ENCODE data around the gene PRELID3B.

PRELID3B gene

DNA sequence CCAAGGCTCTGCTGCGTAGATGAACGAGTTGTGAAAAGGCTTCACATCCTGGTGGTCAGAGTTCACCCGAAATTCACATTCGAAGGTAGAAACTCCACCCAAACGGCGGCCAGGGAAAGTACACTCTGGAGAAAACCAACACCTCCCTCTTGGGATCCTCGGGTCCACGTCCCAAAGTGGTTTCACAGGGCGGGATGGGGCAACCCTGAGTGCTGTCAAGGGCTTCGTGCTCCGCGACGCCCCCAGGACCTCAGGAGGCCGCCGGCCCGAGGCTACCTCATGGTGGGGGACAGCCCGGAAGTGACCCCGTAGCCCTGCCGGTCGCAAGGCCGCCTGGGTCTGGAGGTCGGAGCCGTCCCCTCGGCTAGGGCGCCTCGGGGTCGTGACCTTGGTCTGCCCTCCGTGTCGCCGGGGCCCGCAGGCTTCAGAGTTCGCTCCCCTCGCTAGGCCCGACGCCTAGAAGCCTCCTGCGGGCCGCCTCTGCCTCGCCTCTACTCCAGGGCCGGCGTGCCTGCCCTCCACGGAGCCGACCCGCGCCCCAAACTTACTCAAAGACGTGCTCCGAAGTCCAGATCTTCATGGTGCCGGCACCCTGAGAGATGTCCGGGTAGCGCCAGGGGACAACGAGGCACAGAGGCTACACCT is at the start of gene PRELID3B:
Gene PRELID3B (minus strand): TSS at position 636 of the 645 bp plus-strand sequence. CDS start 56 bp downstream, at position 580.
- DNase-seq (ENCODE audit: low read depth): no peak
- peak within 1 kb of the TSS; percentile 79 for H3K4me3 ChIP-seq (ENCODE audit: low read depth, low read length)

DNA sequence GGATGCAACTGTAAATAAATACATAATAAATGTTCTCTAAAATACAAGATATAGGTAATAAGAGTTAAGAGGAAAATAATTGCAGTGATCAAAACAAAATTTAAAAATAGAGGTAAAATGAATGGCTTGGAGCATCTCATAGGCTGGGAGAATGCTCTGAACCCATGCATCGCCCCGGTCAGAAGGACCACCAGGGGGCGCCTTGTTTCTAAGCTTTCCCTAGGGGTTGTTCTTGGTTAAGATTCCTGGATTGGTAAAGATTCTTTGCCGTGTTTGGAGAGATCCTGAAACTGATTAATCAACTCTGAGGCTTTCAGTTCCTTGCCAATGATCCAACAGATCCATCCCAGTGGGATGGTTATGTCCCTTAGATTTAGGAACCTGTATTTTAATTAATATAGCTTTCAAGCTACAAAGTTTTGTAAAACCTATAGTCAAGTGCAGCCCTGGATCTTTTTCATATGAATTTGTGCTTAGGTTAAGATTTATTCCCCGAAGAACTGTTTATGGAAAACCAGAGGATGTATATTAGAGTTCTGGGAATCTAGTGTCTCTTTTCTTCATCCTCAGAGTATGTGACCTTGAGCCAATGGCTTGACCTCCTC is 45.3 kb upstream of the PRELID3B start:
- no peak for DNase-seq (ENCODE audit: low read depth)
- no peak overlapping the region for H3K4me3 ChIP-seq (ENCODE audit: low read depth, low read length)

DNA sequence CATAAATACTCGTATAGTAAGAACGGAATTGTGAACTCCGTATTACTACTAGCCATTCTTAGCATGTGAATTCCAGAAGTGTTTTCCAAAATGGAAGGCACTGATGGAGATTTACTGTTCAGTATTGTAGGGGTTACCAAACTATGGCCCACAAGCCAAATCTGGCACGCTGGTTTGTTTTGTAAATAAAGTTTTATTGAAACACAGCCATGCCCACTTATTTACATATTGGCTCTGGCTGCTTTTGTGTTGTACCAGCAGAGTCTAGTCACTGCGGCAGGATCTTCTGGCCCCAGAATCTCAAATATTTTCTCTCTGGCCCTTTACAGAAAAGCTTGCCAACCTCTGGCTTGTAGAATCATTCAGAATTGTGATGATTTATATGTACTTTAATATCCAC is 44.3 kb upstream of the PRELID3B start:
- no peak for DNase-seq (ENCODE audit: low read depth)
- H3K4me3 ChIP-seq (ENCODE audit: low read depth, low read length): no peak overlapping the region

DNA sequence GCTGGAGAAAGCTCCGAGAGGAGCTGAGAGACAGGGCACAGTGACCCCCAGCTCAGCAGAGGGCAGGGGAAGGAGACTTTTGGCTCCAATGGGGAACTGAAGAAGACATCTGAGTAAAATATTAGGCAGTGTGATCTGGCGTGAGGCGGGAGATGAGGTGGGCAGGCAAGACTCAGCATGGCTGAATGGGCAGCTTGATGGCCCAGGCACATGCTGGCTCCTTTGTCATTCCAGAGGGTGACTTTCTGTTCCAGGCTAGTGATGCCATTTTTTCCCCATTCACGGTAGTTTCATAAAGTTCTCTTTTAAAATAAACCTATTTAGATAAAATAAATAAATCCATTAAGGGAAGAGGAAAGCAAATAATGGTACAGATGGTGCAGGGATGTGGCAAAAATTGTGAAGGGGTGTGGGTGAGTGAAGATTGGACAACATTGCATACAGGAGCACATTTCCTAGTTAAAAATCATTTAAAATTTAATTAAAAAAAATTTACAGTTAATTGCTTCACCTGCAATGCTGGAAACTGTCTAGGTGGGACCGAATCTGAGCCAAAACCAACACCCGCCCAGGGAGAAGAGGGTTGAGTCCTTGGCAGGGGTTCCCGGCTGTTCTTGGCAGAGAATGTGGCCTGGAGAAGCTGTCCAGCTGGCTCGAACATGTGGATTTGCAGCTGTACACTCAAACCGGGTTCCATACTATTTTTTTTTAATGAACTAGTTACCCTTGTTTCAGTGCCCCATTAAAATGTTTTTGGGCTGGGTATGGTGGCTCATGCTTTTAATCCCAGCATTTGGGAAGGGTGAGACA is 41.7 kb upstream of the PRELID3B start:
- DNase-seq (ENCODE audit: low read depth): no peak
- no peak overlapping the region for H3K4me3 ChIP-seq (ENCODE audit: low read depth, low read length)

DNA sequence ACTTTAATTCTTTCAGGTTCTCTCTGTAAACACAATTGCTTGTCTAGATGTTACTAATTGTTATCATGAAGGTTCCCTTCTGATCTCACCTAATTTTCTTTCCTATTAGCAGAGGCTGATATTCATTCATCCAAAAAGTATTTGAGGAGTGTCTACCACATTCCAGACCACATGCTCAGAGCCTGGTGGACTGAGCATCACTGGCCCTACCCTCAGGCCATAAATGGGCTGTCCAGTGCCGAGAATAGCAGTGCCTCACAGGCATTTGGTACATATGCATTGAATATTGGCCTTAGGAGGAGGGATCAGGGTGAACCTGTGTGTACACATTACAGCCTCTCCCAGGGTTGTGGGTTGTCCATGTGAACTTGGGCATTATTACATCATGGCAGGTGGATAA is 40.4 kb upstream of the PRELID3B start:
- H3K4me3 ChIP-seq (ENCODE audit: low read depth, low read length): no peak overlapping the region
- DNase-seq (ENCODE audit: low read depth): no peak

DNA sequence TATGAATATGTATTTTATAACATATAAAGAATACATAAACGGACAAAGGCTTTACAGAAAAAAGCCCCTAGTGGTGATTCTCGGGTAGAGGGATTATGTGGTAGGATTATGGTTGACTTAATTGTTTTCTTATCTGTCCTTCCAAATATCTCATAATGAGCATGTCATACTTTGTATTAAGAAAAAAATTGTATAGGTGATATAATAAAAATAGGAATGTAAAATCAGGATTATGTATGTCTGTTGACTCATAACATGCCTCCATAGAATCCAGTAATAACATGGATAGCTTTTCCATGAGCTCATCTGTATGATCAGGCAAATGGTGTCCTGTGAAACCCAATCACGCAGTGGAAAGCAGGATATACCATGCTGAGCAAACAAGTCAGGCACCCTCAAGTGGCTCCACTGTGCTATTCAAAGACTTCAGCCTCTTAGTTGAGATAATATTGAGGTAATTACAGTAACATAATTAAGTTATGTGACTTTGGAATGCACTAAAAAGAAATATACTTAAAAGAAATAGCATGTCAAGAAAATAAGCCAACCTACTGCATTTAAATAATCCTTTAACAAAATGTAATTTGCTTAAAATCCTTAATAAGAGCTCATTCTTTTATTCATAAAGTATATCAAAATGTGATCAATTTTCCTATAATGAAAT is 39.6 kb upstream of the PRELID3B start:
- no peak for DNase-seq (ENCODE audit: low read depth)
- no peak overlapping the region for H3K4me3 ChIP-seq (ENCODE audit: low read depth, low read length)

DNA sequence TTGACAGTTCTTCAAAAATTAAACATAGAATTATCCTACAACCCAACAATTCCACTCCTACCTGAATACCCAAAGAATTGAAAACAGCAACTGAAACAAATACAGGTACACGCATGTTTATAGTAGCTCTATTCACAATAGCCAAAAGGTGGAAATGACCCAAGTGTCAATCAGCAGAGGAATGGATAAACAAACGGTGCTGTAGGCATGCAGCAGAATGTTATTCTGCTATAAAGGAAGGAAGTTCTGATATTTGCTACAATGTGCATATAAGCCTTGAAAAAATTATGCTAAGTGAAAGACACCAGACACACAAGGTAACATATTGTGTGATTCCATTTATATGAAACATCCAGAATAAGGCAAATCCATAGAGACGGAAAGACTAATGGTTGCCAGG is 38.5 kb upstream of the PRELID3B start:
- H3K4me3 ChIP-seq (ENCODE audit: low read depth, low read length): no peak overlapping the region
- DNase-seq (ENCODE audit: low read depth): no peak

DNA sequence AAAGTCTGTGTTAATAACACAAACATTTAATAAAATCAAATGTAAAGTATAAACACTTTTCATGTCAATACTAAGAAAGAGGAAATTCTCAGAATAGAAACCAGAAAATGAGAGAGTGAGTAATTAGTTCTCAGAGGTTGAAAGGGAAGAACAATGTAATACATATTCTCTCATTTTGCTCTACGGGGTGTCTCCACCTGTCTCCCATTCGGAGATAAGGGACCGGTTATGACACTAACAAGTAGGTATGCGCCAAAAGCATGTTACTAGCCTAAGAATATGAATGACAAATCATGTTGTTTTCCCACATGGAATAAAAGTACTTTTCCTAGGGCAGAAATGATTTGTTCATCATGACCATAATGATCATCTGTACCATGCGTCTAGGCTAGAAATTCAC is 35.6 kb upstream of the PRELID3B start:
- H3K4me3 ChIP-seq (ENCODE audit: low read depth, low read length): no peak overlapping the region
- DNase-seq (ENCODE audit: low read depth): no peak

DNA sequence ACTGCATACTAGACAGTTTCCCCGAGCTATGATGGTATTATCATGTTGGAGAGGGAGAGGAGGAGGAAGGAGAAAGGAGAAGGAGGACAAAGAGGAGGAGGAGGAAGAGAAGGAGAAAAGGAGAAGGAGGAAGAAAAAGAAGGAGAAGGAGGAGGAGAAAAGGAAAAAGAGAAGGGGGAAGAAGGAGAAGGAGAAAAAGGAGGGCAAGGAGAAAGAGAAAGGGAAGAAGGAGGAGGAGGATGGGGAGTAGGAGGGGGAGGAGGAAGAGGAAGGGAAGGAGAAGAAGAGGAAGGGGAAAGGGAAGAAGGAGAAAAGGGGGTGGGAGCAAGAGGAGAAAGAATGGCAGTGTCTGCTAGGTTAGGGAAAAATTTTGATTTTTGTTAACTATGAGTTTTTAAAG is 35.1 kb upstream of the PRELID3B start:
- no peak for DNase-seq (ENCODE audit: low read depth)
- H3K4me3 ChIP-seq (ENCODE audit: low read depth, low read length): no peak overlapping the region

DNA sequence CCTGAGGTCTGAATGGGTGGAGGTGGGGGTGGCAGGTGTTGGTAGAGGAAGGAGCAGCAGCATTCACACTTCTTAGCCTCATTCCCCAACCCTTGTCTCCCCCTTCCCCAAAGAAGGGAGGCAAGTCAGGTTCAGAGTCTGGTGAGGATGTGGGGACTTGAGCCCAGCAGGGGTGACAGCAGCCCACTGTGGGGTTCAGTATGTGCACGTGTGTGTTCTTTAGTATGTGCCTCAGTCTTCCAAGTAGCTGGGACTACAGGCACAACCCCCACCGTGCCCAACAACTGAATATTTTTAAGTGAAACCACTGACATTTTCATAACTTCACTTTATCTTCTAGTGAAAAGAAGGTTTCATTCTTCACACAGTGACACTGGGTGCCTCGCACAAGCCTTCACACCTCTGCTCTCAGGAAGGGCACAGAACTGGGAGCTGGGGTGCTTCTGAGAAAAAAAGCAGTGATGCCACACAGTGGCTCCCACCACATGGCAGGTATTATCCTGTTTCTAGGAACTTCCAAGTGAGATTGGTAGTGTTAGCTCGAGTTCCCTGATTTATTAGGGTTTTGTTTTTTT is 33.4 kb upstream of the PRELID3B start:
- no peak overlapping the region for H3K4me3 ChIP-seq (ENCODE audit: low read depth, low read length)
- DNase-seq (ENCODE audit: low read depth): no peak

DNA sequence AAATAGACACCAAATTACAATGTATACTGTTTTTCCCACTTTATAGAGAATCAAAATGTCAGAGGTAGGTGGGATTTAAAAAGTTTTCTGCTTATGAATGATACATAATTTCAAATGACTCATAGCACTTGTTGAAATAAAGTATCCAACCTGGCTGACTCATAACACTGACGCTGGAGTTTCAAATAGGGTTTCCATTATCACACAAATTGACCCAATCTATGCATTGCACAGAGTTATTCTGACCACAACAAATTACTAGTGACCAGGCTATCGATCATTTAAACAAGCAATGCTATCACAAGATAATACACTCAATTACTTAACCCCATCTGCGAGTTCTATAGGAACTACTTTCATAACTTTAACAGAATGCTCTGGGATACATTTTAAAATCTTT is 31.9 kb upstream of the PRELID3B start:
- H3K4me3 ChIP-seq (ENCODE audit: low read depth, low read length): no peak overlapping the region
- no peak for DNase-seq (ENCODE audit: low read depth)

DNA sequence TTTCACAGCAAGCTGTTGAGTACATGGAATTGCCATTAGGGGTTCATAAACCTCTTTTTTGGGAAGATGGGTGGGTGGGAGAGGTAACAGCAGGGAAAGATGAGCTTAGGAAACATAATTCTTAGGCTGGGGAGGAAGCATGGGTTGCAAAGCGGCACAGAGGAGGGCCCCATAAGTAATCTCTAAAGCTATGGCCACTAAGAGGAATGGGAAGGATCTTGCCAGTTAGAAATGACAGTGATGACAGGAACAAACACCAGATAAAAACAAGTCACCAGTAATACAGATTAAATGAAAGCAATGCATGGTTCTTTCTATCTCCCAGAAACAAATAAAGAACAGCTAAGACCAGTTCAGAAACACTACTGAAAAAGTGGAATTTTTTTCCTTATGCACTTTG is 31.0 kb upstream of the PRELID3B start:
- no peak for DNase-seq (ENCODE audit: low read depth)
- no peak overlapping the region for H3K4me3 ChIP-seq (ENCODE audit: low read depth, low read length)

DNA sequence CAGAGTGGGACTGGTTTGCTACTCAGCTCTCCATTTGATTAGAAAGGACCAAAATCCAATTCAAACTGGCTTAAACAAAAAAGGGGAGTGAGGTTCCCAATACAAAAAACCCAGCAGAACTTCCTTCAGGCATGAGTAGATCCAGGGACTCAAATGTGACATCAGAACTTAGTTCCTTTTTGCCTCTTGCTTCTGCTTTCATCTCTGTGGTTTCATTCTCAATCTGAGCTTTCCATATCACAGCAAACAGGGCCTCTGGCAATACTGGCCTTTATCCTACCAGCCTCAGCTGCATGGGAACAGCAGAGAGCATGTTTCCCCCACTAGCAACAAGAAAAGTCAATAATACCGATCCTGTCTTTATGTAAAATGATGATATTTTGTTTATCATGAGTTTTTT is 28.6 kb upstream of the PRELID3B start:
- H3K4me3 ChIP-seq (ENCODE audit: low read depth, low read length): no peak overlapping the region
- no peak for DNase-seq (ENCODE audit: low read depth)

DNA sequence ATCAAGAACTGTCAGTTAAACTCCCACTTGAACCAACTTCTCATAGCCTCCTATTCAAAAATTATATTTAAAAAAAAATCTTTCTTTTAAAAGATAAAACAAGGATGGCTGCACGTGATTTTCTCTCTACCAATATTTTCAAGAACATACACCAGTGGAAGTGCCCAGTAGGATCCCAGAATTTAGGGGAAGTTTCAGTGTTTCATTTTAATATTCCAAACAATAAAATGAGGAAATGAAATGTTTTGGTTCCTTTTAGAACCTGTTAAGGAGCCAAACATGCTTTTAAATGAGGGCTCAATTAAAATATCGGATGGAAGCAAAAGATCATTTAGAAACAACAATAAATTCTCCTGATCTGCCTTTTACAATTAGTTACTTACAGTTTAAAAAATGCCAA is 26.4 kb upstream of the PRELID3B start:
- DNase-seq (ENCODE audit: low read depth): no peak

DNA sequence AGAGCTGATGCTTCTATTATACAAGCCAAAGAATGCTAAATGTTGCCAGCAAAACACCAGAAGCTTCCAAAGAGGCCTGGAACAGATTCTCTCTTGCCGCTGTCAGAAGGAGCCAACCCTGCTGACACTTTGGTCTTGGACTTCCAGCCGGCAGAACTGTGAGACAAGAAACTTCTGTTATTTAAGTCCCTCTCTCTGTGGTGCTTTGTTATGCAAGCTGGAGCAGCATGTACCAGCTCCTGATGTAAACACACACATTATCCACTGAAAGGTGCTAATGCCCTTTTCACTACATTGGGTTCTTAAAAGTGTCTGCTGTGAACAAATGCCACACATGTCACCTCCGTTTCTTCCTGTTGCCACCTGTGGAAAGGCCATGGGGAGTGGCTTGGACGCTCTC is 25.9 kb upstream of the PRELID3B start:
- H3K4me3 ChIP-seq (ENCODE audit: low read depth, low read length): no peak overlapping the region
- no peak for DNase-seq (ENCODE audit: low read depth)

More for the DNA sequence above, 26.4 kb upstream of the PRELID3B start:
- H3K4me3 ChIP-seq (ENCODE audit: low read depth, low read length): no peak overlapping the region

DNA sequence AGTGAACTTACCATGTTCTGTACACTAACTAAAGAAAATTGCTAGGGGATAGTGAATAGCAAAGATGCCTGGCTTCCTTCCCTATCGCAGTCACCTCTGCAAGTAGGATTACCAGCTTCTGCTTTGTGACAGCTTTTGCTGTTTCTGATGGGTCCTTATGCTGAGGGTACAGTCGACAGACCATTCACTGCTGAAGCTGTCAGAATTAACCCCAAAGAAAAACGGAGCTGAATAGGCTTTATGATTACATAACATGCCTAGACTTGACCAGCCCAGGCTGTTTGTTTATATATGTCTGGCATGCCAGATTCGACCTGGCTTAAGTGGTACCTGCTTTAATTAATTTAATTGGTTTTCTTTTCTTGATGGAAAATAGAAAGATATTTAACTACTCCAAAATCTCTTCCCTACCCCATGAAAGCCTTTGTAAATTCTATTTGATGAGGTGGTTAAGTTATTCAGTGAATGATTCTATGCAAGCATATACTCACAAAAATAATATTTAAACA is 21.7 kb upstream of the PRELID3B start:
- DNase-seq (ENCODE audit: low read depth): no peak
- H3K4me3 ChIP-seq (ENCODE audit: low read depth, low read length): no peak overlapping the region

DNA sequence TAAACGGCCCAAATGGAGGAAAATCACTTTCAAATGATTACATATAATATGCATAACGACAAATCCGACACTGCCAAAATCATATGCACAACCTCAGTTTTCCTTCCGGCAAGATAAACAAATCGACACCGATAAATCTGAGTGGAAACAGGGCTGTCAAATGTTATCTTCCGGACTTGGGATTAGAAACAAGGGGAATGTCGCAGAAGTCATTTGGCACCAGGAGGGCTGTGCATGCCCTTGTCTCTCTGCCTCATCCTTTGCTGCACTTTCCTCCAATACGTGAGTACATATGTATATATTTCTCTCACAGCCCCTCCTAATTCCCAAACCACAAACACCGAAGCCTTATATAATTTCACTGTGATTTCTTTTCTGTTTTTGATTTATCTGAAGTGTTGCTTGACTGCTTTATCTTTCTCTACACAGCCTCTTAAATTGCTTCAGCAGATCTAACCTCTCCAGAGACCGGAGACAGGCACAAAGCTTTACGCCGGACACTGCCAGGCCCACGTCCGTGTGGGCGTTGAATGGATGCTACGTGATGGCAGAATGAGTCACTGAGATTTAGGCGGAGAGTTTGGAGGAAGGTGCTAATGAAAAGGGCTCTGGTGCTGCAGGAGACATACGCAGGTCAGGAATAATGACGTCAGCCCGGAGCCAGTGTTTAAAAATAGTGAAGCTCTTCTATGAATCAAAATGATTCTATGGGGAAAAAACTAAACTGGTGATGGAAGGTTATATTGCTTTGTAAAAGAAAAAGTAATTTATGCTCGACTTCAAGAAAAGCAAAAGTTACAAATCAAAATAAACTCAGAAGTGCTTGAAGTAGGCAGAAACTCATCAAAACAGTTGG is 21.0 kb upstream of the PRELID3B start:
- no peak overlapping the region for H3K4me3 ChIP-seq (ENCODE audit: low read depth, low read length)
- peak; percentile 76 for DNase-seq (ENCODE audit: low read depth)

DNA sequence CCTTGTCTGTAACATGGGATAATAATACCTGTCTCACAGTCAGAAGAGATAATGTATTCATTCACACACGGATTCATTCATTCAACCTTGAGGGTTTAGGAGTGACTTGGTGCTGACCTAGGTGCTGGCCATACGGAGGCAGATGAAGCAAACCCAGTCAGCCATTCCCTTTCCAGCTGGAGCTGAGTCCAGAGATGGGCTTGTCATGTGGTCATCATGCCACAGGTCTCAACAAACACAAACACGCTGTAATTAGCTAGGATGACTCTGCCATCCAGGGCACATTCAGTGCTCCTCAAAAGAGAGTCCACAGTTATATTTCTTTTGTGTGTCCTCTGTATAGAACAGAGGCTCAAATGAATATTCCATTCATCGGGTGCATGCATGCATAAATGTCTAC is 19.5 kb upstream of the PRELID3B start:
- H3K4me3 ChIP-seq (ENCODE audit: low read depth, low read length): no peak overlapping the region
- no peak for DNase-seq (ENCODE audit: low read depth)

DNA sequence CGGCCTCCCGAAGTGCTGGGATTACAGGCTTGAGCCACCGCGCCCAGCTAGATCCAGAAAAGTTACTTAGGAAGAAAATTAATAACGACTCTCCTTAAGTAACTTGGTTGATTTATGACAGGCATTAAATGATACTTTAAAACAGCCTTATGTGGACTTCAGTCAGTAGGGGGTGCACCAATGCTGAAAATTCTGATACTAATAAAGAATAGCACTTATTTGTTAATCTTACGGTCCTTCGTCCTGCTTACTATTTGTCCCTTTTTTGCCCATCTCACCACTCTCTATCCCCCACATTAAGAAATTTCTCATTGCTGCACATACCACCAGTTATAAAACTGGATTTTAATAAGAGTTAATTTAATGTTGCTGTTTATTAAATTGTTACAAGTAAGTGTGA is 12.7 kb upstream of the PRELID3B start:
- DNase-seq (ENCODE audit: low read depth): no peak
- no peak overlapping the region for H3K4me3 ChIP-seq (ENCODE audit: low read depth, low read length)
